Sigmoid colon (tissue), 3 donors: ENCODE data around the gene UNC5C.

Experiments used
- POLR2A ChIP-seq, 2 donors: fragments of 450-650 bp; IDR thresholded peaks; one replicate each; pipeline ENCODE4 v1.6.1; 2016; ENCODE audit warnings: antibody characterized with exemption in 2 of 2, mild to moderate bottlenecking in 2 of 2, moderate library complexity in 2 of 2
- TF ChIP-seq, protein P1 (sequence below), 4 experiments: fragments of 450-650 bp in 3 of 4; fragments of 200-600 bp in 1 of 4; IDR thresholded peaks; one replicate each; pipeline ENCODE4 v1.5.1; 2016 to 2019; ENCODE audit warnings: antibody characterized with exemption in 4 of 4, mild to moderate bottlenecking in 3 of 4, moderate library complexity in 2 of 4

DNA sequence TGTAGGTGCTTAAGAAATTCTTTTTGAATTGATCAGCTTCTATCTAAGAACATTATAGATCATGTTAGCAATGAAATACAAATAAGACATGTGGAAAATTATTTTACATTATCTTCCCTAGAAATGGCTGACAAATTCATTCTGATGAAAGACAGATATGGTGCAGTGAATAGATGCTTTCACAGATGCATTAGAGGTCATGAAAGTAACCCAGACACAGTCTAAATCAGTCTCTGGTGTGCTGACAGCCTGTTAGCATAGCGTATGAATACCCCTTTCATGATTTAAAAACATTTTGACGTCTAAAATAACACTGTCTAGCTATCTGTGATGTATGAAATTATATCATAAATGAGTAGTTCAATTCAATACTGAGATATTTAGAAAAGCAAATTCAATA, 180.9 kb downstream of the UNC5C start:
- TF ChIP-seq, protein P1, sequence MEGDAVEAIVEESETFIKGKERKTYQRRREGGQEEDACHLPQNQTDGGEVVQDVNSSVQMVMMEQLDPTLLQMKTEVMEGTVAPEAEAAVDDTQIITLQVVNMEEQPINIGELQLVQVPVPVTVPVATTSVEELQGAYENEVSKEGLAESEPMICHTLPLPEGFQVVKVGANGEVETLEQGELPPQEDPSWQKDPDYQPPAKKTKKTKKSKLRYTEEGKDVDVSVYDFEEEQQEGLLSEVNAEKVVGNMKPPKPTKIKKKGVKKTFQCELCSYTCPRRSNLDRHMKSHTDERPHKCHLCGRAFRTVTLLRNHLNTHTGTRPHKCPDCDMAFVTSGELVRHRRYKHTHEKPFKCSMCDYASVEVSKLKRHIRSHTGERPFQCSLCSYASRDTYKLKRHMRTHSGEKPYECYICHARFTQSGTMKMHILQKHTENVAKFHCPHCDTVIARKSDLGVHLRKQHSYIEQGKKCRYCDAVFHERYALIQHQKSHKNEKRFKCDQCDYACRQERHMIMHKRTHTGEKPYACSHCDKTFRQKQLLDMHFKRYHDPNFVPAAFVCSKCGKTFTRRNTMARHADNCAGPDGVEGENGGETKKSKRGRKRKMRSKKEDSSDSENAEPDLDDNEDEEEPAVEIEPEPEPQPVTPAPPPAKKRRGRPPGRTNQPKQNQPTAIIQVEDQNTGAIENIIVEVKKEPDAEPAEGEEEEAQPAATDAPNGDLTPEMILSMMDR (IDR thresholded peaks at IDR 0.05) = no peak
- TF ChIP-seq POLR2A (IDR thresholded peaks at IDR 0.05) = no peak
